ENCODE data around the gene DOCK3. TPM values are rescaled to one million over a fixed set of nuclear protein-coding genes. Genes with fewer than 3 reads are reported as not detected.
"Not testable (repeated sequence)": the region's sequence is repeated elsewhere in the genome, so short reads cannot be mapped to it uniquely, and the experiment has no call there.

DOCK3 gene
- total RNA-seq, 2 donors from 2014 or later: 0.02 to 0.32 TPM

DNA sequence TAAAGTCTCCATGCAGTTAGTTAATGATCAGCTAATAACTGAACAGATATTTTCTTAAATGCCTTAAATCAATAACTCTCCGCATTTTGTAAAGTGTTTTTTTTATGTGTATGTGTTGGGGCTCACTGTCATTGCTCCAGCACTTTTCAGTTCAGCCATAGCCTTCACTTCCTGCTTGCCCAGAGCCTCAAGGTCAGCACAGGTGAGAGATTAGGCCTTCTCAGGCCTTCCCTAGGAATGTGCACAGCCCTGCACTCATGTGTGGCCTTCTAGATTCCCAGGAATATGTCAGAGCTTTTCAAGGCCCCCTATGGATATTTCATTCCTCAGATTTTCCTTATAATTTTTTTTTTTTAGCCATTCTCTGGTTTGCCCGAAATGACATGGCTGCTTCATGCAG lies 632.7 kb downstream of the DOCK3 start:
- H3K36me3 ChIP-seq: no peaks in the 10 kb centered on the region
- H3K4me1 ChIP-seq: no peaks in the 10 kb centered on the region
- no peaks in the 10 kb centered on the region for H3K9me3 ChIP-seq
- DNase-seq: no peak
- H3K27me3 ChIP-seq: no peaks in the 10 kb centered on the region
- no peak overlapping the region for H3K27ac ChIP-seq
- no peak overlapping the region for H3K9ac ChIP-seq (ENCODE audit: low read depth in 2 of 2, low read length in 2 of 2)
- no peak overlapping the region for H3K4me3 ChIP-seq
- TF ChIP-seq, protein P1, sequence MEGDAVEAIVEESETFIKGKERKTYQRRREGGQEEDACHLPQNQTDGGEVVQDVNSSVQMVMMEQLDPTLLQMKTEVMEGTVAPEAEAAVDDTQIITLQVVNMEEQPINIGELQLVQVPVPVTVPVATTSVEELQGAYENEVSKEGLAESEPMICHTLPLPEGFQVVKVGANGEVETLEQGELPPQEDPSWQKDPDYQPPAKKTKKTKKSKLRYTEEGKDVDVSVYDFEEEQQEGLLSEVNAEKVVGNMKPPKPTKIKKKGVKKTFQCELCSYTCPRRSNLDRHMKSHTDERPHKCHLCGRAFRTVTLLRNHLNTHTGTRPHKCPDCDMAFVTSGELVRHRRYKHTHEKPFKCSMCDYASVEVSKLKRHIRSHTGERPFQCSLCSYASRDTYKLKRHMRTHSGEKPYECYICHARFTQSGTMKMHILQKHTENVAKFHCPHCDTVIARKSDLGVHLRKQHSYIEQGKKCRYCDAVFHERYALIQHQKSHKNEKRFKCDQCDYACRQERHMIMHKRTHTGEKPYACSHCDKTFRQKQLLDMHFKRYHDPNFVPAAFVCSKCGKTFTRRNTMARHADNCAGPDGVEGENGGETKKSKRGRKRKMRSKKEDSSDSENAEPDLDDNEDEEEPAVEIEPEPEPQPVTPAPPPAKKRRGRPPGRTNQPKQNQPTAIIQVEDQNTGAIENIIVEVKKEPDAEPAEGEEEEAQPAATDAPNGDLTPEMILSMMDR (IDR thresholded peaks at IDR 0.05): no peak
- intact Hi-C loops (cut with DNase I): no loop called here

DNA sequence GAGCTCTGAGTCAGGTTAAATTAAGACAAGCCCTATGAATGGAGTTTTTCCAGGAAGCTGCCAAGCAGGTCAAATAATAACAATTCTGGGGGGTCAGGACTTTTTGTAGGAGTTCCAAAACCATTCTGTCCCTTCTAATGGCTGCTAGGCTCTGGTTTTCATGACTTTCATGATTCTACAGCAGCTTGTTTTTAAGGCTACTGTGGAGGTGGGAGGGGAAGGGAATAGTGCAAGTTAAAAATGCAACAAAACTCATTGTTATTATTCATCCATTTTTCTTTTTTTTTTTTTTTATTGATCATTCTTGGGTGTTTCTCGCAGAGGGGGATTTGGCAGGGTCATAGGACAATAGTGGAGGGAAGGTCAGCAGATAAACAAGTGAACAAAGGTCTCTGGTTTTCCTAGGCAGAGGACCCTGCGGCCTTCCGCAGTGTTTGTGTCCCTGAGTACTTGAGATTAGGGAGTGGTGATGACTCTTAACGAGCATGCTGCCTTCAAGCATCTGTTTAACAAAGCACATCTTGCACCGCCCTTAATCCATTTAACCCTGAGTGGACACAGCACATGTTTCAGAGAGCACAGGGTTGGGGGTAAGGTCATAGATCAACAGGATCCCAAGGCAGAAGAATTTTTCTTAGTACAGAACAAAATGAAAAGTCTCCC lies 633.3 kb downstream of the DOCK3 start:
- H3K27ac ChIP-seq; H3K27me3 ChIP-seq; H3K4me1 ChIP-seq; H3K9ac ChIP-seq (ENCODE audit: low read depth in 2 of 2, low read length in 2 of 2); H3K4me3 ChIP-seq; H3K36me3 ChIP-seq; H3K9me3 ChIP-seq; intact Hi-C loops (cut with DNase I); DNase-seq: not testable (repeated sequence)

- no peak overlapping the region for H3K4me3 ChIP-seq
- intact Hi-C loops (cut with DNase I): loop anchor here (5.0 kb wide), 1 partner anchor 694 kb away; the partner anchor contains the start of gene MAPKAPK3
- H3K27me3 ChIP-seq: no peaks in the 10 kb centered on the region
- H3K9ac ChIP-seq (ENCODE audit: low read depth in 2 of 2, low read length in 2 of 2): no peak overlapping the region
- H3K9me3 ChIP-seq: no peaks in the 10 kb centered on the region
- no peak for DNase-seq
- TF ChIP-seq, protein P1 (IDR thresholded peaks at IDR 0.05): no peak
- H3K4me1 ChIP-seq: no peaks in the 10 kb centered on the region
- no peak overlapping the region for H3K27ac ChIP-seq
- H3K36me3 ChIP-seq: no peaks in the 10 kb centered on the region
These were observed 636.3 kb downstream of the DOCK3 start for GRCh38 chr3:51311055-51311454.

- TF ChIP-seq, protein P1 (IDR thresholded peaks at IDR 0.05): no peak
- DNase-seq: no peak
- no peaks in the 10 kb centered on the region for H3K36me3 ChIP-seq
- intact Hi-C loops (cut with DNase I): no loop called here
- H3K4me1 ChIP-seq: no peaks in the 10 kb centered on the region
- no peak overlapping the region for H3K27ac ChIP-seq
- H3K9me3 ChIP-seq: no peaks in the 10 kb centered on the region
- no peaks in the 10 kb centered on the region for H3K27me3 ChIP-seq
- no peak overlapping the region for H3K4me3 ChIP-seq
- H3K9ac ChIP-seq (ENCODE audit: low read depth in 2 of 2, low read length in 2 of 2): no peak overlapping the region
These were observed 653.5 kb downstream of the DOCK3 start for GRCh38 chr3:51328206-51328605.

GRCh38 chr3:51330046-51330445 lies 655.3 kb downstream of the DOCK3 start:
- Histone ChIP-seq H3K9me3 (no peaks in the 10 kb centered on the region), H3K36me3 (no peaks in the 10 kb centered on the region), H3K9ac (ENCODE audit: low read depth in 2 of 2, low read length in 2 of 2) (no peak overlapping the region), H3K4me3 (no peak overlapping the region), H3K27ac (no peak overlapping the region), H3K27me3 (no peaks in the 10 kb centered on the region), H3K4me1 (no peaks in the 10 kb centered on the region)
- intact Hi-C loops (cut with DNase I): no loop called here
- TF ChIP-seq, protein P1 (IDR thresholded peaks at IDR 0.05): no peak
- no peak for DNase-seq

DNA sequence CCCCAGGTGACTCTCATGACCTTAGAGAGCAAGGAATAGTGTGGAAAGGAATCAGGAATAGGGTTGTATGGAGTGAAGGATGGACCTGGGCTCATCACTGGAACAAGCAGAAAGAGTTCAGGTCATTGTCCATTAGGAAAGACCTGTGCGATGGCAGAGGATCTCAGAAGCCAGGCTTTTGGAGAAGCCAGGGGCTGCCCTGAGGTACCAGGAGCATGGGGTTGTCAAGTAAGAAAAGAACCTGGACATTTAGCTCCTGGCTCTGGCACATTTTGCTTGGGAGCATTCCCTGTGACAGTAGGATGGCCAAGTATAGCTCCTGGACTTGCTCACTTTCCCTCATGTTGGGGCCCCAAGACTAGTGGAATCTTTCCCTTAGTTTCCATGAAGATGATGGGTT lies 657.4 kb downstream of the DOCK3 start:
- Histone ChIP-seq H3K4me3 (no peak overlapping the region), H3K4me1 (no peaks in the 10 kb centered on the region), H3K27me3 (no peaks in the 10 kb centered on the region), H3K9me3 (no peaks in the 10 kb centered on the region), H3K36me3 (no peaks in the 10 kb centered on the region), H3K9ac (ENCODE audit: low read depth in 2 of 2, low read length in 2 of 2) (no peak overlapping the region), H3K27ac (no peak overlapping the region)
- TF ChIP-seq, protein P1 (IDR thresholded peaks at IDR 0.05): no peak
- intact Hi-C loops (cut with DNase I): no loop called here
- DNase-seq: no peak
